AG04449 (cell line): ENCODE results near the gene SAP130.

Source experiments
- CTCF ChIA-PET: fragments of 350-600 bp; formaldehyde crosslinking; extraction: SDS; loops from one replicate; lab custom pipeline; 2021; ENCODE audit warnings: antibody characterized with exemption; lab: Yijun Ruan, JAX
- POLR2A ChIA-PET: fragments of 400-600, 350-600 bp; formaldehyde crosslinking; extraction: SDS; loops from one replicate; lab custom pipeline; 2020; ENCODE audit warnings: antibody characterized with exemption, inconsistent platforms; lab: Yijun Ruan, JAX
- DNase-seq: peaks from one replicate; pipeline ENCODE4 v3.0.0-alpha.2; 2010; ENCODE audit warnings: low read depth, low spot score
- H3K4me3 ChIP-seq: 2 replicates; pipeline ENCODE4 v1.5.1; 2011; ENCODE audit warnings: low read depth, mild to moderate bottlenecking, control low read depth, low read length
- CTCF ChIP-seq: IDR thresholded peaks from one replicate; pipeline ENCODE4 v1.5.1; 2011; ENCODE audit warnings: mild to moderate bottlenecking, moderate library complexity, low read length, control low read depth, inconsistent platforms; ENCODE audit not compliant: insufficient read depth; ENCODE audit errors: missing control alignments

The SAP130 gene

DNA sequence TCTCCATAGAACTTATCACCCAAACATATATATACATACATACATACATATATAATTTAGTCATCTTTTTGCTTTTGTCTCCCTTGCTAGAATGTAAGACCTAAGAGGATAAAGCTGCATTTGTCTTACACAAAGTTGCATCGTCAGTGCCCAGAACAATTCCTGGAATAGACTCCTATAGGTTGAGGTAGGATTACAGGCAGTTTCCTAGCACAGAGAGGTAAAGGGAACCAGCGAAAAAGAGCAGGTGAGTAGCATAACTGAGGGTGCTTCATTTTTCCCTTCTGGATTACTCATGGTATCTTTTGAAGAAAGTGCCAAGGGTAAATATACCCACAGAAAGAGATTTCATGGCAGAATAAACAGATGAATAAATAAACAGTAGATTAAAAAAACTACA, 74.0 kb downstream of the SAP130 start:
- H3K4me3 ChIP-seq, result no peak overlapping the region

GRCh38 chr2:127953128-127953718, 74.6 kb downstream of the SAP130 start:
- no peak for DNase-seq
- CTCF ChIA-PET, result no interaction called here
- POLR2A ChIA-PET, result no interaction called here
- no peak for TF ChIP-seq CTCF
- H3K4me3 ChIP-seq, result no peak overlapping the region

More for the DNA sequence above, 74.0 kb downstream of the SAP130 start:
- DNase-seq, result no peak
- no peak for TF ChIP-seq CTCF
- ChIA-PET POLR2A (no interaction called here), CTCF (no interaction called here)

DNA sequence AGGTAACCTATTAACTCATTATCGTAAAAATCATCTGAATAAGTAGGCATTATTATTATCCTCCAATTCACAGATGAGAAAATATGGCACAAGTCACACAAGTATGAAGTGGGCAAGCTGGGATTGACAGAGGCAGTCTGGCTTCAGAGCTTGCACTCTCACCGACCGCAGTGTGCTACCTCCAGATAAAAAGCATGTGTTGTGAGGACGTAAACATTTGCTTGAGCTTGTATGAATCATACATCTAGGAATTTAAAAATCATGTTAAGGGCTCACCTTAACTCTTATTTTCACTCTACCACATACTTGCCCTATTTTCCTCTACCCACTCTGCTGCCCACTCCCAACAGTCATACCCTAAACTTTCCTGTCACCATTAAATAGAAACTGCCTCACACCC, 76.8 kb downstream of the SAP130 start:
- DNase-seq, result no peak
- H3K4me3 ChIP-seq, result no peak overlapping the region
- no peak for TF ChIP-seq CTCF
- POLR2A ChIA-PET, result no interaction called here
- CTCF ChIA-PET, result no interaction called here

DNA sequence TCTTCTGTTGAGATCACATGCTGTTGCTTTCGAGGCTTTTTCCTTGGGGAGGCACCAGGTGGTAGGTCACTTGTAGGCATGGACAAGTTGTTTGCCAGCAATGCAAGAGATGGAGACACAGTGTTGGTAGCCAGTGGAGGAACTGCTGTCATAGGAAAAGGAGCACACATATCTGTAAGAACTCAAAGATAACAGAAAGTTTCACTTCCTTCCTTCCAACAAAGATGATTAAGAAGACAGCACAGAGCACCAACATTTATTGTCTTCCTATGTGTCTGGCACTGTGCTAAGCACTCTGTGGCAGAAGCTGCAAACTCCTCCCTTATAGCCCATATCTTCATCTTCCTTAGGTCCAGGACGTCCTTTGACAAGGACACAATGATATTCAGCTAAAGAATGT, 77.6 kb downstream of the SAP130 start:
- CTCF ChIA-PET, result interaction anchor here (0.8 kb wide), 1 partner anchor 74 kb away, joined by 3 read pairs; no protein-coding TSS in a partner anchor
- POLR2A ChIA-PET, result no interaction called here
- no peak for TF ChIP-seq CTCF
- DNase-seq, result no peak
- H3K4me3 ChIP-seq, result no peak overlapping the region

GRCh38 chr2:127945281-127945680, 82.6 kb downstream of the SAP130 start:
- DNase-seq, result no peak
- ChIA-PET POLR2A (no interaction called here), CTCF (interaction anchor here (1.0 kb wide), 1 partner anchor 118 kb away, joined by 3 read pairs; no protein-coding TSS in a partner anchor)
- H3K4me3 ChIP-seq, result no peak overlapping the region
- no peak for TF ChIP-seq CTCF

DNA sequence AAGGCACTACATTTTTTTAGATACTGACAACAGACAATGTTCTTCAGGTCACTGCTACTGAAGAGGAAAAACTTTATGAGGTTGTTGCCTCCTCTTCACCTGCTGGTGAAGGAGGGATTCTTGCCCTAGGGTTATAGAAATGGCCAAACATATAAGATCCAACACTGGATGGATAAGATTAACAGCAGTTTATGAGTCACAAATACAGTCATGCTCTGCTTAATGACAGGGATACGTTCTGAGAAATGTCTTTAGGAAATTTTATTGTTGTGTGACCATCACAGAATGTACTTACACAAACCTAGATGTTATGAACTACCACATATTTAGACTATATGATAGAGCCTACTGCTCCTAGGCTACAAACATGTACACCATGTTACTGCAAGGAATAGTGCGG, 84.7 kb downstream of the SAP130 start:
- CTCF ChIA-PET, result no interaction called here
- no peak overlapping the region for H3K4me3 ChIP-seq
- TF ChIP-seq CTCF, result no peak
- DNase-seq, result no peak
- POLR2A ChIA-PET, result no interaction called here
